Breast epithelium (tissue), 3 donors: ENCODE measurements around the gene MGME1.

Source experiments
- CTCF ChIP-seq, 3 donors: fragments of 450-650 bp; IDR thresholded peaks; one replicate each; pipeline ENCODE4 v1.5.1; 2016 to 2017; ENCODE audit warnings: antibody characterized with exemption in 3 of 3, mild to moderate bottlenecking in 3 of 3, moderate library complexity in 3 of 3
- POLR2A ChIP-seq: fragments of 450-650 bp; IDR thresholded peaks from one replicate; pipeline ENCODE4 v1.6.1; 2016; ENCODE audit warnings: antibody characterized with exemption, mild to moderate bottlenecking, moderate library complexity

GRCh38 chr20:17969278-17969883 is 563 bp downstream of the MGME1 start:
- no peak for TF ChIP-seq POLR2A
- TF ChIP-seq CTCF (IDR thresholded peaks at IDR 0.05), result no peak
